A549 (cell line): ENCODE data around the gene SEMA6B. TPM values are rescaled to one million over a fixed set of nuclear protein-coding genes. Genes with fewer than 3 reads are reported as not detected.

Experiments used
- ATAC-seq, 2 experiments: fragments of 200-7000 bp in 1 of 2; fragments of >200 bp in 1 of 2; cut with Nextera tagmentation in 1 of 2; cut with Tn5 transposase in 1 of 2; 3 replicates each; pipeline versions ENCODE4 v1.8.0 to v1.9.1; 2018 to 2020; ENCODE audit warnings: mild to moderate bottlenecking in 1 of 2, moderate library complexity in 1 of 2
- CTCF ChIA-PET: fragments of 300-600 bp; sonication (Branson Sonifier 250); formaldehyde crosslinking; extraction: SDS; loops from one replicate; lab custom pipeline; 2021; ENCODE audit warnings: antibody characterized with exemption, inconsistent platforms; lab: Yijun Ruan, JAX
- POLR2A ChIA-PET: fragments of 350-600 bp; formaldehyde crosslinking; extraction: SDS; loops from one replicate; lab custom pipeline; 2021; ENCODE audit warnings: antibody characterized with exemption, inconsistent platforms; lab: Yijun Ruan, JAX
- DNase-seq, 2 experiments: peaks; one replicate each; pipeline versions ENCODE4 v3.0.0 to v3.0.0-alpha.2; 2011 to 2016; ENCODE audit warnings: low read depth in 1 of 2, low spot score in 1 of 2
- FAIRE-seq: peaks from 2 replicates; lab custom pipeline; 2011; peaks lifted over from hg19 to GRCh38; lab: Jason Lieb, UNC
- H3K27ac ChIP-seq, 2 experiments: fragments of >200 bp; sonication (Bioruptor Twin); formaldehyde crosslinking; 3 replicates each; pipeline ENCODE4 v1.5.1; 2016 to 2017
- H3K4me1 ChIP-seq: fragments of >200 bp; sonication (Bioruptor Twin); formaldehyde crosslinking; 3 replicates; pipeline ENCODE4 v1.6.1; 2016
- H3K4me2 ChIP-seq: fragments of >200 bp; sonication (Bioruptor Twin); formaldehyde crosslinking; 3 replicates; pipeline ENCODE4 v1.6.1; 2016
- H3K4me3 ChIP-seq: fragments of >200 bp; sonication (Bioruptor Twin); formaldehyde crosslinking; 3 replicates; pipeline ENCODE4 v1.5.1; 2016
- H3K9me3 ChIP-seq: fragments of >200 bp; sonication (Bioruptor Twin); formaldehyde crosslinking; 3 replicates; pipeline ENCODE4 v1.6.1; 2016
- CBX2 ChIP-seq: fragments of 200-600 bp; sonication (generic); IDR thresholded peaks from 2 replicates; pipeline ENCODE4 v1.6.1; 2016; ENCODE audit warnings: low read depth, mild to moderate bottlenecking, borderline replicate concordance
- CHD4 ChIP-seq: fragments of 200-600 bp; sonication (generic); IDR thresholded peaks from 2 replicates; pipeline ENCODE4 v1.6.1; 2016; ENCODE audit warnings: antibody characterized with exemption, mild to moderate bottlenecking, borderline replicate concordance
- EHF ChIP-seq: fragments of 250-450 bp; sonication (Bioruptor Pico); IDR thresholded peaks from 2 replicates; pipeline ENCODE4 v1.5.0; 2020; ENCODE audit warnings: mild to moderate bottlenecking
- EHMT2 ChIP-seq: fragments of 200-600 bp; sonication (generic); IDR thresholded peaks from 2 replicates; pipeline ENCODE4 v1.6.1; 2016; ENCODE audit warnings: antibody characterized with exemption, low read depth, mild to moderate bottlenecking, moderate library complexity
- FOSL2 ChIP-seq, 2 experiments: fragments of 450-650 bp in 1 of 2; fragments of >200 bp in 1 of 2; sonication (Bioruptor Twin) in 1 of 2; formaldehyde crosslinking; IDR thresholded peaks; 2 replicates each; pipeline versions ENCODE4 v1.5.0 to v1.6.1; 2016 to 2020; ENCODE audit warnings: mild to moderate bottlenecking in 1 of 2, moderate library complexity in 1 of 2
- GATA3 ChIP-seq: IDR thresholded peaks from 2 replicates; pipeline ENCODE4 v1.6.1; 2012; ENCODE audit warnings: borderline replicate concordance
- HEYL ChIP-seq: fragments of 250-450 bp; sonication (Bioruptor Pico); IDR thresholded peaks from 2 replicates; pipeline ENCODE4 v1.8.0; 2021; ENCODE audit warnings: mild to moderate bottlenecking, moderate library complexity
- HOXA7 ChIP-seq: fragments of 250-450 bp; sonication (Bioruptor Pico); IDR thresholded peaks from 2 replicates; pipeline ENCODE4 v1.5.0; 2020; ENCODE audit warnings: mild to moderate bottlenecking, moderate library complexity
- JUNB ChIP-seq: fragments of >200 bp; sonication (Bioruptor Twin); formaldehyde crosslinking; IDR thresholded peaks from 2 replicates; pipeline ENCODE4 v1.6.1; 2016
- PHF8 ChIP-seq: fragments of 200-600 bp; sonication (generic); IDR thresholded peaks from 2 replicates; pipeline ENCODE4 v1.6.1; 2016; ENCODE audit warnings: low read depth, mild to moderate bottlenecking, antibody characterized with exemption, moderate library complexity, borderline replicate concordance
- POLR2A ChIP-seq: IDR thresholded peaks from 2 replicates; pipeline ENCODE4 v1.6.1; 2012; ENCODE audit warnings: mild to moderate bottlenecking, low read length
- RAD21 ChIP-seq, 2 experiments: fragments of >200 bp in 1 of 2; sonication (Bioruptor Twin) in 1 of 2; formaldehyde crosslinking in 1 of 2; IDR thresholded peaks in 1 of 2; conservative IDR thresholded peaks in 1 of 2; 2 replicates in 1 of 2; 3 replicates in 1 of 2; pipeline ENCODE4 v1.6.1; 2012 to 2018; ENCODE audit warnings: inconsistent platforms in 1 of 2
- RARB ChIP-seq: fragments of 250-450 bp; sonication (Bioruptor Pico); IDR thresholded peaks from 2 replicates; pipeline ENCODE4 v1.8.0; 2021; ENCODE audit warnings: mild to moderate bottlenecking, moderate library complexity
- RCOR1 ChIP-seq: fragments of 150-350 bp; IDR thresholded peaks from 2 replicates; pipeline ENCODE4 v1.6.1; 2014; ENCODE audit warnings: antibody characterized with exemption, low read length, low read depth
- RFX5 ChIP-seq: fragments of 450-650 bp; IDR thresholded peaks from 2 replicates; pipeline ENCODE4 v1.7.1; 2014; ENCODE audit warnings: antibody characterized with exemption, mild to moderate bottlenecking, moderate library complexity
- RNF2 ChIP-seq: fragments of 200-600 bp; sonication (generic); IDR thresholded peaks from 2 replicates; pipeline ENCODE4 v1.6.1; 2016; ENCODE audit warnings: low read depth, mild to moderate bottlenecking, antibody characterized with exemption, moderate library complexity, borderline replicate concordance
- SMC3 ChIP-seq: fragments of >200 bp; sonication (Bioruptor Twin); formaldehyde crosslinking; IDR thresholded peaks from 3 replicates; pipeline ENCODE4 v1.6.1; 2018; ENCODE audit warnings: inconsistent platforms
- ZC3H11A ChIP-seq: fragments of 450-650 bp; IDR thresholded peaks from 2 replicates; pipeline ENCODE4 v1.6.1; 2014; ENCODE audit warnings: antibody characterized with exemption, mild to moderate bottlenecking
- ZFP36 ChIP-seq: fragments of 450-650 bp; IDR thresholded peaks from 2 replicates; pipeline ENCODE4 v1.6.1; 2014; ENCODE audit warnings: borderline replicate concordance; ENCODE audit not compliant: partially characterized antibody
- WGBS: methylation state at CpG from one replicate; pipeline ENCODE4 v1.1.6; 2017; ENCODE audit errors: missing lambda C conversion rate; 5-methylcytosine and 5-hydroxymethylcytosine counted together
- polyA plus RNA-seq, 4 experiments: library from polyadenylated mRNA; depleted of rRNA in 3 of 4; stranded (reverse); fragments of >200 nt; fragmentation: RNase III in 1 of 4; extraction: RNeasy Plus Mini Kit Qiagen cat#74134 plus additional on column Dnase treatment in 1 of 4; gene quantifications; 2 replicates in 3 of 4; 3 replicates in 1 of 4; pipeline ENCODE4 v1.2.3, GENCODE V29; 2011 to 2017
- TF ChIP-seq, protein P1 (sequence below): fragments of 150-350 bp; IDR thresholded peaks from 2 replicates; pipeline ENCODE4 v1.6.1; 2014; ENCODE audit warnings: low read depth, mild to moderate bottlenecking, low read length
- TF ChIP-seq, protein P2 (sequence below): IDR thresholded peaks from 2 replicates; pipeline ENCODE4 v1.6.1; 2012
- TF ChIP-seq, protein P3 (sequence below): fragments of >200 bp; sonication (Bioruptor Twin); formaldehyde crosslinking; IDR thresholded peaks from 3 replicates; pipeline ENCODE4 v1.5.1; 2016

SEMA6B gene
- polyA plus RNA-seq, 2 of the 4 experiments (the other 2 are of a cell fraction), result 5.7 to 9.0 TPM

- no peak for DNase-seq
- POLR2A ChIA-PET, result no interaction called here
These were observed 30.3 kb upstream of the SEMA6B start for GRCh38 chr19:4589579-4590410.

DNA sequence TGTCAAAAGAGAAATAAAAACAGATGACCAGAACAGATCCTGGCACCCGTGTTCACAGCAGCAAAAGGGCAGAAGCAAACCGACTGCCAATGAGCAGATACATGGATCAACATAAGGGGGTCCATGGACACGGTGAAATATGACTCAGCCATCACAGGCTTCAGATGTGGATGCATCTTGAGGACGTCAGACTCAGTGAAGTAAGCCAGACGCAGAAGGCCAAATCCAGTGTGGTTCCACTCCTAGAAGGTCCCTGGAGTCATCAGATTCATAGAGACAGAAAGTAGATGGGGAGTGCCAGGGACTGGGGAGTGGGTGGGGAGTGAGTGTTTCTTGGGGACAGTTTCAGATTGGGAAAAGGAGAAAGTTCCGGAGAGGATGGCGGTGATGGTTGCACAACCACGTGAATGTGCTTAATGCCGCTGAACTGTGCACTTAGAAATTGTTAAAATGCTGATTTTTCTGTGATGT lies 28.8 kb upstream of the SEMA6B start:
- Histone ChIP-seq H3K4me2 (no peak overlapping the region), H3K4me1 (peaks cover 16% of the 10 kb centered on the region), H3K9me3 (no peaks in the 10 kb centered on the region), H3K4me3 (no peak overlapping the region), H3K27ac (no peak overlapping the region)
- no peak for TF ChIP-seq CHD4
- TF ChIP-seq POLR2A, result no peak
- TF ChIP-seq EHF (CRISPR knock-in tag), result no peak
- TF ChIP-seq CBX2, result no peak
- TF ChIP-seq PHF8, result no peak
- TF ChIP-seq, protein P1, sequence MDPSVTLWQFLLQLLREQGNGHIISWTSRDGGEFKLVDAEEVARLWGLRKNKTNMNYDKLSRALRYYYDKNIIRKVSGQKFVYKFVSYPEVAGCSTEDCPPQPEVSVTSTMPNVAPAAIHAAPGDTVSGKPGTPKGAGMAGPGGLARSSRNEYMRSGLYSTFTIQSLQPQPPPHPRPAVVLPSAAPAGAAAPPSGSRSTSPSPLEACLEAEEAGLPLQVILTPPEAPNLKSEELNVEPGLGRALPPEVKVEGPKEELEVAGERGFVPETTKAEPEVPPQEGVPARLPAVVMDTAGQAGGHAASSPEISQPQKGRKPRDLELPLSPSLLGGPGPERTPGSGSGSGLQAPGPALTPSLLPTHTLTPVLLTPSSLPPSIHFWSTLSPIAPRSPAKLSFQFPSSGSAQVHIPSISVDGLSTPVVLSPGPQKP, result no peak
- no peak for TF ChIP-seq RCOR1
- TF ChIP-seq GATA3, result no peak
- no peak for TF ChIP-seq RFX5
- TF ChIP-seq HOXA7 (CRISPR knock-in tag), result no peak
- no peak for TF ChIP-seq ZC3H11A
- TF ChIP-seq RNF2, result no peak
- TF ChIP-seq JUNB, result no peak
- TF ChIP-seq, protein P2, sequence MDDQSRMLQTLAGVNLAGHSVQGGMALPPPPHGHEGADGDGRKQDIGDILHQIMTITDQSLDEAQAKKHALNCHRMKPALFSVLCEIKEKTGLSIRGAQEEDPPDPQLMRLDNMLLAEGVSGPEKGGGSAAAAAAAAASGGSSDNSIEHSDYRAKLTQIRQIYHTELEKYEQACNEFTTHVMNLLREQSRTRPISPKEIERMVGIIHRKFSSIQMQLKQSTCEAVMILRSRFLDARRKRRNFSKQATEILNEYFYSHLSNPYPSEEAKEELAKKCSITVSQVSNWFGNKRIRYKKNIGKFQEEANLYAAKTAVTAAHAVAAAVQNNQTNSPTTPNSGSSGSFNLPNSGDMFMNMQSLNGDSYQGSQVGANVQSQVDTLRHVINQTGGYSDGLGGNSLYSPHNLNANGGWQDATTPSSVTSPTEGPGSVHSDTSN, result no peak
- no peak for TF ChIP-seq EHMT2
- TF ChIP-seq RAD21 (conservative IDR thresholded peaks at IDR 0.05 in 1 of 2, IDR thresholded peaks at IDR 0.05 in 1 of 2), result no peak
- TF ChIP-seq HEYL (CRISPR knock-in tag), result no peak
- TF ChIP-seq FOSL2 (IDR thresholded peaks at IDR 0.05), result no peak
- TF ChIP-seq FOSL2 (CRISPR knock-in tag; IDR thresholded peaks at IDR 0.05), result no peak
- TF ChIP-seq SMC3, result no peak
- TF ChIP-seq RARB (CRISPR knock-in tag), result no peak
- ChIA-PET CTCF (interaction anchor here (0.7 to 11.7 kb wide), 3 partner anchors 11 to 49 kb away, joined by 4 to 97 read pairs (median 24); no protein-coding TSS in a partner anchor), POLR2A (no interaction called here)
- 61% methylated on average over 9 of the region's 9 CpGs for WGBS
- ATAC-seq, result no peak
- FAIRE-seq, result no peak
- DNase-seq, result no peak

More at GRCh38 chr19:4589579-4590410, 30.3 kb upstream of the SEMA6B start:
- Histone ChIP-seq H3K9me3 (no peaks in the 10 kb centered on the region), H3K4me2 (no peak overlapping the region), H3K4me3 (no peak overlapping the region), H3K27ac (no peak overlapping the region), H3K4me1 (peaks cover 2% of the 10 kb centered on the region)
- 45% methylated on average over 10 of the region's 11 CpGs for WGBS
- peak; percentile 79 to 80; a peak in 5 of 6 replicates for ATAC-seq
- peak; percentile 12 to 21; a peak in 1 of 5 replicates for TF ChIP-seq RAD21 (conservative IDR thresholded peaks at IDR 0.05 in 1 of 2, IDR thresholded peaks at IDR 0.05 in 1 of 2)
- TF ChIP-seq, protein P3, sequence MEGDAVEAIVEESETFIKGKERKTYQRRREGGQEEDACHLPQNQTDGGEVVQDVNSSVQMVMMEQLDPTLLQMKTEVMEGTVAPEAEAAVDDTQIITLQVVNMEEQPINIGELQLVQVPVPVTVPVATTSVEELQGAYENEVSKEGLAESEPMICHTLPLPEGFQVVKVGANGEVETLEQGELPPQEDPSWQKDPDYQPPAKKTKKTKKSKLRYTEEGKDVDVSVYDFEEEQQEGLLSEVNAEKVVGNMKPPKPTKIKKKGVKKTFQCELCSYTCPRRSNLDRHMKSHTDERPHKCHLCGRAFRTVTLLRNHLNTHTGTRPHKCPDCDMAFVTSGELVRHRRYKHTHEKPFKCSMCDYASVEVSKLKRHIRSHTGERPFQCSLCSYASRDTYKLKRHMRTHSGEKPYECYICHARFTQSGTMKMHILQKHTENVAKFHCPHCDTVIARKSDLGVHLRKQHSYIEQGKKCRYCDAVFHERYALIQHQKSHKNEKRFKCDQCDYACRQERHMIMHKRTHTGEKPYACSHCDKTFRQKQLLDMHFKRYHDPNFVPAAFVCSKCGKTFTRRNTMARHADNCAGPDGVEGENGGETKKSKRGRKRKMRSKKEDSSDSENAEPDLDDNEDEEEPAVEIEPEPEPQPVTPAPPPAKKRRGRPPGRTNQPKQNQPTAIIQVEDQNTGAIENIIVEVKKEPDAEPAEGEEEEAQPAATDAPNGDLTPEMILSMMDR, result peak; percentile 38; the same call in 2 of the 3 replicates
- peak; percentile 31; the same call in 2 of the 3 replicates for TF ChIP-seq SMC3
- TF ChIP-seq, protein P1, result no peak
- TF ChIP-seq ZFP36, result peak; percentile 62
- CTCF ChIA-PET, result interaction anchor here (0.7 to 11.7 kb wide), 12 partner anchors 8 to 47 kb away, joined by 3 to 97 read pairs (median 5); no protein-coding TSS in a partner anchor
- no peak for FAIRE-seq
